GM19328 (cell line): Measurements from ENCODE around the gene MTMR12.
"Not testable (repeated sequence)": the region's sequence is repeated elsewhere in the genome, so short reads cannot be mapped to it uniquely, and the experiment has no call there.

Source experiments
- ATAC-seq: cut with Tn5 transposase; IDR thresholded peaks from one replicate; pipeline ENCODE4 v1.9.1; 2021; ENCODE audit warnings: mild to moderate bottlenecking, moderate library complexity; ENCODE audit not compliant: unreplicated experiment

Gene MTMR12

DNA sequence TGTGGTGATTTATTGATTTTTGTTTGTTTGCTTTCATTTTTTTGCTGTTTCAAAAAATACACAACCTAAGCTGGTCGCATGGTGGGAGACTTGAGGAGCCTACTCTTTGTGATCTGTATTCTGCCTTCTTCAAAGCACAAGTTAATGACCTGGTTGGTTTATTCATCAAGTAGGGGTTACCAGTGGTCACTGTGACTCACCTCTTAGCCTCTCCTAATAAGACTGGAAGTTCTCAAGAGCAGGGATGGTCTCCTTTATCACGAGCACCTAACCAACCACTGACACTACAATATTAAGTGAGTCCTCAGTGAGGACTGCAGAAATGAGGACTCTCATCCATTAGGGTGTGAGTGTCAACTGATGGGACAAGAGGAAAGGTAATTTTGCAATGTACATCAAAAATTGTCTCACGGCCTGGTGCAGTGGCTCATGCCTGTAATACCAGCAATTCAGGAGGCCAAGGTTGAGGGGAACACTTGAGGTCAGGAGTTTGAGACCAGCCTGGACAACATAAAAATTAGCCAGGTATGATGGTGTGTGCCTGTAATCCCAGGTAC, 13.6 kb upstream of the MTMR12 start:
- ATAC-seq = no peak

DNA sequence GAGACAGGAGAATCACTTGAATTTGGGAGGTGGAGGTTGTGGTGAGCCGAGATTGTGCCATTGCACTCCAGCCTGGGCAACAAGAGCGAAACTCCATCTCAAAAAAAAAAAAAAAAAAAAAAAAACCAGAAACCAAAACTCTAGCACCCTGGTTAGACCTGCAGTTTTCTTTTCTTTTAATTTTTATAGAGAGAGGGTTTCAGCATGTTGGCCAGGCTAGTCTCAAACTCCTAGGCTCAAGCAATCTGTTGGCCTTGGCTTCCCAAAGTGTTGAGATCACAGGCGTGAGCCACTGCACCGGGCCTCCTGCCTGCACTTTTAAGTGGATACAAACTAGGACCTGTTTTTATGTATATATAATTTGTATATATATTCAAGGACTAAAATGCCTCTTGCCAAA, 12.9 kb upstream of the MTMR12 start:
- ATAC-seq = no peak

DNA sequence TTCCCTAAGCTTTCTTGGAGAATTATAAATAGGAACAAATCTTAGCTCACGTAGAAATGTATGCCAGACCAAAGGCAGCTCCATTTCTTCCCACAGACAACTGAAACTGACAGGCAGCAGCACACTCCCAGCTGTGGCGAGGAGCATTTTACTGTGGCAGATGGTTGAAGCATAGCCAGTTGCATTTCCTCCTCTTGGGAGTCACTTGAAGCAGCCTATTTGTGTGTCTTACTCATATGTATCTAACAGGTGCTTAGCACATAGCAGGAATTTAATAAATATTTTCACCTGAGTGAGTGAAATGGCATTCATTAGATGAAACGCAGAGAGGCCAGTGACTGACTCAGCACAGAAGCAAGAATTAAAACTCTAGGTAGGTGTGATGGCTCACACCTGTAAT, 12.3 kb upstream of the MTMR12 start:
- ATAC-seq = peak; percentile 54

DNA sequence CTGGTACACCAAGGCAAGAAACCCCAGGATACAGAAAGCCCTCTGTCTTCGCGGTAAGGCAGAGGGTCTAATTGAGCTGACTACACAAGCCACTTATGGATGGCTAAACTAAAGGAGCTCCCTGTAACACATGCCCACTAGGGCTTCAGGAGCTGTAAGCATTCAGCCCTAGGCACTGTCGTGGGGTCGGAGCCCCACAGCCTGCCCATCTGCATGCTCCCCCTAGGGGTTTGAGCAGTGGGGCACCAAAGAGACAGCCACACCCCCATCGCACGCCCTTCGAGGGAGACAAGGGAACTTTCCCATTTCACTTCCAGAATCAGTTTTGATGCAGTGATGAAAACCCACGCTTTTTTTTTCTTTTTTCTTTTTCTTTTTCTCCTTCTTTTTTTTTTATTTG, 11.0 kb upstream of the MTMR12 start:
- ATAC-seq = no peak

DNA sequence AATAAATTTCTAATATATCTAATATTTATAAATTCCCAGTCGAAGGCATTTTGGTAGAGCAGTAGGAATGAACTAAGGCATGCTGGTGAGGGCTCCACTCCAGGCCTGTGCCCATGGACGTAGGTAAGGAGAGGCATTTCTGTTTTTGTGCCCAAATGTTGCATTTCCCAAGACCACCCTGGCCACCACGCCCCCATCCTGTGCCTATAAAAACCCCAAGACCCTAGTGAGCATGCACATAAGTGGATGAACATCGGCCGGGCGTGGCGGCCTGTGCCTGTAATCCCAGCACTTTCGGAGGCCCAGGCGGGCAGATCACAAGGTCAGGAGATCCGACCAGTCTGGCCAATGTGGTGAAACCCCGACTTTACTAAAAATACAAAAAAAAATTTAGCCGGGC, 10.1 kb upstream of the MTMR12 start:
- ATAC-seq = no peak

DNA sequence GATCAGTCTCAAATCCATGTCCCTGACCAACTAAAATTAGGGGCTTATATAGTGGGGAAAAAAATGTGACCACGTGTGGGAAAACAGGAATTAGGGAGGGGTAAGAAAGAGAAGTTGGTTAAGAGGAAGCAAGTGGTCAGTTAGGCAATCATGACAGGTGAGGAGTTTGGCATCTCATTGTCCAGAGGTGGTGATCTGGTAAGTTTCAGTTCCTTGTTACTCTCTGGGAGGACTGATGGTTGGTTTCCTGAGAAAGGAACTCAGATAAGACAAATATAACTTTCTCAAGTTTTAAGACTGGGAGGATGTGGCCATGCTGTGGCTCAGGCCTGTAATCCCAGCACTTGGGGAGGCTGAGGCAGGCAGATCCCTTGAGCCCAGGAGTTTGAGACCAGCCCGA, 9.0 kb upstream of the MTMR12 start:
- not testable (repeated sequence) for ATAC-seq

DNA sequence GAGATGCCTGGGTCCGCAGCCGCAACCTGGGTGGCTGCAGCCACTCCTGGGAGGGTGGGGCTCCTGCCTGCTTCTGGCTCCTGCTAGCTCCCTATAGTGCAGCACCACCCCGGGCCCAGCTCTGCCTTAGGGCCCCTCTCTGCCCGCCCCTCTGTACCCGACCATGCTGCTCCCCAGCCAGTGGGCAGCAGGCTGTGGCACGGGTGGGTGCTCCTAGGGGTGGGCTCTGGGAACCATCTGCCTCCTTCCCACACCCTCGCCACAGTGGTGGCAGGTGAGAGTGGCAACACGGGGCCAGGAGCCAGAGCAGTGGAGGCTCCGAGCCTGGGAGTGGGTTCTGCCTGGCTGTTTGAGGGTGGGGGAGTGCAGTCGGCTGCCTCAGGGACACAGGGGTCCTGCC, 7.8 kb upstream of the MTMR12 start:
- no peak for ATAC-seq

DNA sequence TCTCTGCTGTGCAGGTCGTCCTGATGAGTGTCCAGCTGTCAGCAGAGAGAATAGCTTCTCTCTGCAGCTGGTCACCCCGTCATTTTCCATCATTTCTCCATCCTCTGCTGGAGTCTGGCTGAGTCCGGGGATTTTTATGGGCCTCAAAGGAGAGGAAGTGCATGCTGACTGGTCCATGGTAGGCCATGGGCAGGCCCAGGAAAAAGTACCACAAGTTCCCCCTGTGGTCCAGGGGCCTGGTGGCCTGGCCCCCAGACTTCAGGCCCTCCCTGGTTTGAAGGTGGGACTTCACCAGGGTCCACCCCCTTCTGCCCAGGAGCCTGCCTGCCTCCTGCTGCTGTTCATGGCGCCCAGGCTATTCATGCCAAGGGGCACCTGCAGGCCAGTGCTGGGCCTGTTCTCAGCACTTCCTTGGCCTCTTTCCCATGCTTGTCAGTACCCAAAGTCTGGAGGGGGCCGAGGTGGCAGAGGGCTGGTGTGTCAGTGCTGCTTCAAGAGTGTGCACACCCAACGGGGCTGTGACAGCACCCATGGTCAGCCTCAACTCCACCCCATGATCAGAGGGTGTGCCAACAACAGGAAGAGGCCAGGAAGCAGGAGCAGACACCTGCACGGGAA, 7.3 kb upstream of the MTMR12 start:
- ATAC-seq = no peak

DNA sequence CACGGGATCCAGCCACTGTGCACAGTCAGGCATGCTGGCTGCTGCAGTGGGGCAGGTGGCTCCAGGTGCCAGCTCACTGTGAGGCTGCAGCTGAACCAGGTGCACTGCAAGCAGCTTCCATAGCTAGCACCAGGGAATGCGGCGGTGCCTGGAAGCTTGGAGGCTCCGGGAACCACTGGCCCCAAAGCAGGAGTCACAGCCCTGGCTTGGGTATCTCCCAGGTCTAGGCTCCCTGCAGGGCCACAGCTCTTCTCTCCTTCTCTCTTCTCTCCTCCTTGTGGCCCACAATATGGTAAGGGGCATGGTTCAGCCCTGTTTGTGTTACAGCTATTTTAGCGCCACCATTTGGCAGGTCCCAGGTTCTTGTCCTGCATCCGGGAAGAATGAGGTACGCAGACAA, 6.7 kb upstream of the MTMR12 start:
- ATAC-seq = no peak

DNA sequence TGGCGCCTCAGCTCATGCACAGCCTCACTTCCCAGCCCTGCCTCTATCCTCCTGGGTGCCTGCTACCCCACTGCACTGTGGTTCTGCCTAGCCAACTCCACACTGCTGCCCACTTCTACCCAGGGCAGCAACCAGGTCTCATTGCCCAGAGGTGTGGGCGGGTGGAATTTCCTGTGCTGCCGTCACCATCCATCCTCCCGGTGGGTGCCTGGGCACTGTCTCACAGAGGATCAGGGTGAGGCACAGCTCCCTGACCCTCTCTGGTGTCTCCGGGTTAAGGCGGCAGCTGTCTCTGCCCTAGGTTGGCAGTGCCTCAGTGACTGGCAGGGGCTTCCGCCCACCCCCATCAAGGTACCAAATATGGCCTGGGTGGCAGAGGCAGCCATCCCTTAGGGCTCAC, 4.3 kb upstream of the MTMR12 start:
- no peak for ATAC-seq

DNA sequence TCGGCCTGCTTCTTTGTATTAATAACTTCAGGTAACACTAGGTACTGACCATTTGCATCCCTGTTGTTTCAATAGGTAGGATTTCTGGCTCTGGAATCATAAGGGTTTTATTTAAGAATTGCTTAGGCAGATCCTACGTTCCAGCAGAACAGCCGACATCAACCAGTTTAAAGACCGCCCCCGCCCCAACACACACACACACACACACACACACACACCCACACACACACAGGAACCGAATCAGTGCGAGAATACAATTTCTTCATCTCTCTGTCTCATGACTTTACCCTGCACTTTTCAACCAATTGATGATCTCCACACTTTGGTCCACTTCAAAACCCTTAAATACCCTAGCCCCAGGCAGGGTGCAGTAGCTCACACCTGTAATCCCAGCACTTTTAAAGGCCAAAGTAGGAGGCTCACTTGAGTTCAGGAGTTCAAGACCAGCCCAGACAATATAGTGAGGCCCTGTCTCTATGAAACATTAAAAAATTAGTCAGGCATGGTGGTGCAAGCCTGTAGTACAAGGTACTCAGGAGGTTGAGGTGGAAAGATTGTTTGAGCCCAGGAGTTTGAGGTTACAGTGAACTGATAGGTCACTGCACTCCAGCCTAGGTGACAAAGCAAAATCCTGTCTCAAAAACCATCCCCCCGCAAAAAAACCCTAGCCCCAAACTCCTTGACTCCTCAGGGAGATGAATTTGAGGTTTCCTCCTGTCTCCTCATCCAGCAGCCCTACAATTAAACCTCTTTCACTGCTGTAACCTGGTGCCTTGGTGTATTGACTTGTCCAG, 2.7 kb upstream of the MTMR12 start:
- no peak for ATAC-seq

DNA sequence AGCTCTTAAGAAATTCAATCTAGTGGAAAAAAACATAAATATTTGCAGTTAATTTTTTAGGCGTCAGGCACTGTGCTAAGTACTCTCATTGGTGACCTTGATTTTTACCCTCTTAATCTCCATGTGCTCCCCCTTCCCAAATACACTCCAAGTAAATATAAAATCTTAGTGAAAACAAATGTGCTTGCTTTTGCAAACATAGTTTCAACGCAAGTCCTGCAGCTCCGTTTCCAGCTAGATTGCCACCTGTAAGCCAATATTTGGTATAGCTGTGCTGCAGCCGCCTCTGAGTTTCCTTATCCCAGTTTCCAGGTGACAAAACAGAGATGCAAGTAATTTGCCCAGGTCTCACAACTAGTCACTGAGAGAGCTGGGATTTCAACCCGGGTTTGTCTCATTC, 1.9 kb upstream of the MTMR12 start:
- ATAC-seq = no peak

DNA sequence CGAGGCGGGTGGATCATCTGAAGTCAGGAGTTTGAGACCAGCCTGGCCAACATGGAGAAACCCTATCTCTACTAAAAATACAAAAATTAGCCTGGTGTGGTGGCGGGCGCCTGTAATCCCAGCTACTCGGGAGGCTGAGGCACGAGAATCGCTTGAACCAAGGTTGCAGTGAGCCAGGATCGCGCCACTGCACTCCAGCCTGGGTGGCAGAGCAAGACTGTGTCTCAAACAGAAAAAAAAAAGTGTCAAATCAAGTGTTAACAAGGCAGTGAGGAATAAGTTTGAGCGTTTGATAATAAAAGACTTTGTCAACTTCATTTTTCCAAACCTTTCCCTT, 1.4 kb upstream of the MTMR12 start:
- not testable (repeated sequence) for ATAC-seq

DNA sequence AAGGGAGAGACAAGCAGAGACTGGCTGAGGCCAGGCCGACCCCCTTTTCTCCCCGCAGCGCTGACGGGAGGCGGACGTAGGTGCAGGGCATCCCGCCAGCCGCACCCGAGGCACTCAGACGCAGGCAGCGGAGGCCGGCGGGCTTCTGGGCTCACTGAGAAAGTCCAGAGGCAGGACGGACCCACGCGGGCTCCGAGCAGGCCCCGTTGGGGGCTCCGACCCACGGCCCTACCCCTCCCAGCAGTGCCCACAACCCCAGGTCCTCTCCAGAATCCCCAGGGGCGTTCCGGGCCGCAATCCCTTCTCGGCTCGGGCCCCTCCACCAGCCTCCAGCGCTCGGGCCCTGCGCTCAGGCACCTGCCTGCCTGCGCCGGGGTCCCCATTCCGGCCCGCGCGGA, 543 bp downstream of the MTMR12 start:
- peak; percentile 22 for ATAC-seq

DNA sequence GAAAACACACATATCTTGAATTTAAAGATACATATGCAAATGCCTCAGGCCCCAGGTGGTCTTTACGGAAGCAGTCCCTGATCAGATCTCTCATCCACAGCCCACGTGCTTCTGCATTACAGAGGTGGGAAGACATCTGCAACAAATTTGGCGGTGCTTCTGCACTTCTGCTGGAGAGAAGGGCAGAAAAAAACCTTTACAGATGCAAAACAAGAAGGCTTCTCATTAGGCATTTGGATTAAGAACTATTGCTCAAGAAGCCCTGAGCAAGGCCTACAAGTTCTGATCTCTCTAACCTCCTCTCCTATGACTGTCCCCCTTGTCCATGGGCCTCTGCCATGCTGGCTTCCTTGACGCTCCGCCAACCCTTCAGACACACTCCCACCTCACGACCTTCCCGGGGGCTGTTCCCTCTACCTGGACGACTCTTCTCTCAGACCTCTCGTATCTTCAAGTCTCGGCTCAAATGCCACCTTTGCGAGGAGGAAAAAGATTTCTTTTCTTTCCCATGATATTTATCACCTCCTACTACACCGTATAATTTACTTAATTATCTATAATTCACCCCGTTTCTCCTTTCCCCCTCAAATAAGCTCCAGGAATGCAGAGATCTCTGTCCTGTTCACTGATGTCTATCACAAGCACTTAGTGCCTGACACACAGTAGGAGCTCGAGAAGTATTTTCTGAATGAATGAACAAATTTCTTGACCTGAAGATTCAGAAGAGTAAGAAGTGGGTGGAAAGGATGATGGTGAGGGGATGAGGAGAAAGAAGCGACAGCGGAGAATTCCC, 1.1 kb downstream of the MTMR12 start:
- ATAC-seq = no peak

DNA sequence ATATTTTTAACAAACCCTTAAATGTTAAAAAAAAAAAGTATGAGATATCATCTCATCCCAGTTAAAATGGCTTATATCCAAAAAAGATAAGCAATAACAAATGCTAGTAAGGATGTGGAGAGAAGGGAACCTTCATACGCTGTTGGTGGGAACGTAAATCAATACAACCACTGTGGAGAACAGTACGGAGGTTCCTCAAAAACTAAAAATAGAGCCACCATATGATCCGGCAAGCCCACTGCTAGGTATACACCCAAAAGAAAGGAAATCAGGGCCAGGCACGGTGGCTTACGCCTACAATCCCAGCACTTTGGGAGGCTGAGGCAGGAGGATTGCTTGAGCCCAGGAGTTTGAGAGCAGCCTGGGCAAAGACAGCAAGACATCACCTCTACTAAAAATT, 3.0 kb downstream of the MTMR12 start:
- ATAC-seq = no peak

DNA sequence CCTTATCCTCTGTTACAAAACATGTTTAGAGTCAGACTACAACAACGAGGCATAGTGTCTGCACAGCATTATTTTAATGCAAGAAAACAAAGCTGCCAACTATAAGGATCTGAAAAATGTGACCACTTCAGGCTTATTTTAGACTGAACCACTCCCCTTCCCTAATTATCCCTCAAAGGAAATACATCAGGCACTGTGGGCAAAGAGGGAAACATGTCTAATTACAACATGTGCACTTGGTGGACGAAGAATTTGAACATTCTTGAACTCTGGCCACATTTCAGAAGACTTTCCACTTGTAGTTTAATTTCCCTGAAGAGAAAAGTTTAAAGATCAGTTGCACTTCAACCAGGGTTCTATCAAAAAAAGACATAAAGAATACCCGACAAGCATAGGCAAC, 3.8 kb downstream of the MTMR12 start:
- no peak for ATAC-seq

DNA sequence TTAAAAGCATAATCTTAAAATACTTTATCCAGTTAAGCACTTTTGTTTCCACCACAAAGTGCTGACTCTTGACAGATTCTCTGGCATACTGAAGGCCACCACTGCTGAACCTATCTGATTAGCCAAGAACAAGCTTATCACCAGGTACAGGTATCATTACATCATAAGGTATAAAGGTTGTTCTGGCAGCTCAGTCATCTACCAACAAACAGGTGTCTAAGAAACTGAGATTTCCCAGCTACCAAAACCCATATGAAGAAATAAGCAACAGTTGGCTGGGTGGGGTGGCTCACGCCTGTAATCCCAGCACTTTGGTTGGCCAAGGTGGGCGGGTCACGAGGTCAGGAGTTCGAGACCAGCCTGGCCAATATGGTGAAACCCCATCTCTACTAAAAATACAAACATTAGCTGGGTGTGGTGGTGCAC, 5.0 kb downstream of the MTMR12 start:
- ATAC-seq = no peak

DNA sequence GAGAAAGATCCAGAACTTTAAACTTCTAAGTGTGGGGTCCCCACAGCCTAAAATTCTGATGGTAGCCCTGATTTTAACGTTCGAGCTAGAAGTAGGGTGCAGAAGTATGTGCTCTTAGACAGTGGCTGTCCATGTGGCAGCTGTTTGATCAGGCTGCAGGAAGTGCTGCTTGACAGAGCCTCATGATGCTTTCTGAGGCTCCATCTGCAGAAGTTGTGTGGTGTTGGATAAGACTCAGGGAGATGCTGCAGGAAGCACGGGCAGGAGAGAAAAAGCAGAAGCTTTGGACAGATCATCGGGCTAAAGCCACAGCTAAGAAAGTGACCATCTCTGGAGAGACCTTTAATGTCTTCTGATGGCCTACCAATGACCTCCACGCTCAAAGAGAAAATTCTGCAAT, 8.1 kb downstream of the MTMR12 start:
- no peak for ATAC-seq

DNA sequence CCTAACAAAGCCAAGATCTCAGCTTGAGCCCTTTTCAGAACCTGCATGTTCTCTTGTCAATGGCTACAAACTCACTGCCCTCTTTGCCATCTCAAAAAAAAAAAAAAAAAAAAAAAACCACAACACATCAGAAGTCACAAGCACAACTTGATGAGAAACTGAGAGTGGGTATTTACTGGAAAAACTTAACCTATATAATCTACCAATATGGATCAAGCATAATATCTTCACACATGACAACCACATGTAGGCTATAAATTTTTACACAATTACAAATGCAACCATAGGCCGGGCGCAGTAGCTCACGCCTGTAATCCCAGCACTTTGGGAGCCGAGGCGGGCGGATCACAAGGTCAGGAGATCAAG, 9.0 kb downstream of the MTMR12 start:
- ATAC-seq = no peak

DNA sequence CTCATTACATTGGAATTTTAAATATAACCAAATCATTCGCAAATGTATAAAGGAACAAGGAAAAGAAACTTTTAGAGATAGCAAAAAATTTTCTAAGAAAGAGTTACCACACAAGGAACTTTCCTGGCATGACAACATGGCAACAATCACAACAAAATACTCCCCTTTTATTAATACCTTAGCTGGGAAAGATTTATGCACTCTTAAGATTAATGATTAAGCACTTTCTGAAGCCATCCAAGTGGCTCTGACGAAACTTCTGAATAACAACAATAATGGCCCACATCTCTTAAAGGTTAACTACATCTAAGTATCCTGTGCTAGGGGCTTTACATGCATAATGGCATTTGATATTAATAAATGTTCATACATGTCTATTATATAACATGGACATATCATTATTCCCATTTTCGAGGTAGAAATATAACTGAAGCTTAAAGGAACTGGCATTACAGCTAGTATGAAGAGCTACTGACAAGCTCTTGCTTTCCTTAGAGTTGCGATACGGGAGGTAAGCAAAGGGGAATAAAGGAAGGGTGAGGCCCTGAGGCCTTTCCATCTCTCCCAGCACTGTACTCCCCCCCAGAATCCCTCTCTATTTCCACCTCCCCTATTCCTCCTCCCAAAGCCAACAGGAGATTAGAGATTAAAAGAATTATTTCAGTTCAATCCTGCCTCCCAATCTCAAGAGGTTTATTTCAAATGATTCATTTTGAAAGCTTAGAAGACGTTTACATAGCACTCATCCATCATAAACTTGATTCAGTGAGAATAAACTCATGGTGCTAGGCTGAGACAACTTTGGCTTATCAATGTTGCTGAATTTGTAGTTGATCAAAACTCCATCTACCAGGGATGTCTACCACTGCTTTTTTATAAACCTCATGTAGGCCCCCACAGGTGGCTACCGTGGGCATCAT, 9.6 kb downstream of the MTMR12 start:
- ATAC-seq = no peak
